ENCODE data around the gene EFNA5.

EFNA5 gene

DNA sequence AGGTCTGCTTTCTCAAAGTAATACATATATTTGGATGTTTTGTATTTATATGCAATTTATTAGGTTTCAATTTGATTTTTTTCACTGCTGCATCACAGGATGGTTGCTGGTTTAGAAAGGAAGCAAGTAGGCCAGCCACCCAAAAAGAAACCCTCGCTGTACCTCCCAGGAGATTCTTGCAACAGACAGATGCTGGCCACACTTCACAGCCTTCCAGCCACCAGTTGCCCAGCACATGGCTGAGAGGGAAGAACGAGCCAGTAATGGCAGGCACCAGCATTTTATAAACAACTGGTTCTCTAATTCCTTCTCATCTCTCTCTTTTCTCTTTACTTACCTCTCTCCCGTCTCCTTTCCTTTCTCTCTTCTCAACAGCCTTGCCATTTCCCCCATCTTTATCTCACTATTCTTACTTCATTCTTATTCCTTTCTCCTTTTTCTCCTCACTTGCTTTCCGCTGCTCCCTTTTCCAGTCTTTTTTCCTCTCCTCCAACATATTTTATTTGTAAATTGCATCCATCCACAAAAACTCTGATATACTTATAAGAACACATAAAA is 38.9 kb downstream of the EFNA5 start:
- Histone ChIP-seq H3K9ac (no peak overlapping the region), H4K20me1 (ENCODE audit: insufficient read depth) (no peaks in the 10 kb centered on the region), H3K36me3 (ENCODE audit: insufficient read depth) (no peaks in the 10 kb centered on the region), H3K4me3 (IDR thresholded peaks at IDR 0.05; ENCODE audit: insufficient read depth, low read depth, low read length) (no peak overlapping the region), H3K27ac (no peak overlapping the region), H3K79me2 (ENCODE audit: insufficient read depth, low read depth) (no peaks in the 10 kb centered on the region), H3K27me3 (ENCODE audit: insufficient read depth, low read depth) (no peaks in the 10 kb centered on the region), H2AFZ (ENCODE audit: low read depth) (no peak overlapping the region), H3K4me1 (ENCODE audit: low read depth, poor library complexity, severe bottlenecking) (no peaks in the 10 kb centered on the region), H3K4me2 (no peak overlapping the region)
- TF ChIP-seq, protein P1, sequence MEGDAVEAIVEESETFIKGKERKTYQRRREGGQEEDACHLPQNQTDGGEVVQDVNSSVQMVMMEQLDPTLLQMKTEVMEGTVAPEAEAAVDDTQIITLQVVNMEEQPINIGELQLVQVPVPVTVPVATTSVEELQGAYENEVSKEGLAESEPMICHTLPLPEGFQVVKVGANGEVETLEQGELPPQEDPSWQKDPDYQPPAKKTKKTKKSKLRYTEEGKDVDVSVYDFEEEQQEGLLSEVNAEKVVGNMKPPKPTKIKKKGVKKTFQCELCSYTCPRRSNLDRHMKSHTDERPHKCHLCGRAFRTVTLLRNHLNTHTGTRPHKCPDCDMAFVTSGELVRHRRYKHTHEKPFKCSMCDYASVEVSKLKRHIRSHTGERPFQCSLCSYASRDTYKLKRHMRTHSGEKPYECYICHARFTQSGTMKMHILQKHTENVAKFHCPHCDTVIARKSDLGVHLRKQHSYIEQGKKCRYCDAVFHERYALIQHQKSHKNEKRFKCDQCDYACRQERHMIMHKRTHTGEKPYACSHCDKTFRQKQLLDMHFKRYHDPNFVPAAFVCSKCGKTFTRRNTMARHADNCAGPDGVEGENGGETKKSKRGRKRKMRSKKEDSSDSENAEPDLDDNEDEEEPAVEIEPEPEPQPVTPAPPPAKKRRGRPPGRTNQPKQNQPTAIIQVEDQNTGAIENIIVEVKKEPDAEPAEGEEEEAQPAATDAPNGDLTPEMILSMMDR (conservative IDR thresholded peaks at IDR 0.05; ENCODE audit: low read depth, low read length) = no peak

GRCh38 chr5:107630184-107630583 is 40.6 kb downstream of the EFNA5 start:
- no peak overlapping the region for H3K4me3 ChIP-seq (IDR thresholded peaks at IDR 0.05; ENCODE audit: insufficient read depth, low read depth, low read length)
- no peak overlapping the region for H3K9ac ChIP-seq
- no peaks in the 10 kb centered on the region for H3K36me3 ChIP-seq (ENCODE audit: insufficient read depth)
- H2AFZ ChIP-seq (ENCODE audit: low read depth) = no peak overlapping the region
- no peaks in the 10 kb centered on the region for H3K27me3 ChIP-seq (ENCODE audit: insufficient read depth, low read depth)
- H3K4me1 ChIP-seq (ENCODE audit: low read depth, poor library complexity, severe bottlenecking) = no peaks in the 10 kb centered on the region
- TF ChIP-seq, protein P1 (conservative IDR thresholded peaks at IDR 0.05; ENCODE audit: low read depth, low read length) = no peak
- H3K4me2 ChIP-seq = no peak overlapping the region
- no peaks in the 10 kb centered on the region for H4K20me1 ChIP-seq (ENCODE audit: insufficient read depth)
- no peaks in the 10 kb centered on the region for H3K79me2 ChIP-seq (ENCODE audit: insufficient read depth, low read depth)
- no peak overlapping the region for H3K27ac ChIP-seq

- Histone ChIP-seq H2AFZ (ENCODE audit: low read depth) (no peak overlapping the region), H3K9ac (no peak overlapping the region), H4K20me1 (ENCODE audit: insufficient read depth) (no peaks in the 10 kb centered on the region), H3K27ac (no peak overlapping the region), H3K4me1 (ENCODE audit: low read depth, poor library complexity, severe bottlenecking) (no peaks in the 10 kb centered on the region), H3K36me3 (ENCODE audit: insufficient read depth) (no peaks in the 10 kb centered on the region), H3K4me2 (no peak overlapping the region), H3K4me3 (IDR thresholded peaks at IDR 0.05; ENCODE audit: insufficient read depth, low read depth, low read length) (no peak overlapping the region), H3K79me2 (ENCODE audit: insufficient read depth, low read depth) (no peaks in the 10 kb centered on the region), H3K27me3 (ENCODE audit: insufficient read depth, low read depth) (no peaks in the 10 kb centered on the region)
- TF ChIP-seq, protein P1 (conservative IDR thresholded peaks at IDR 0.05; ENCODE audit: low read depth, low read length) = no peak
Observed at GRCh38 chr5:107624235-107624634, 46.5 kb downstream of the EFNA5 start.

- H3K9ac ChIP-seq = no peak overlapping the region
- no peaks in the 10 kb centered on the region for H3K27me3 ChIP-seq (ENCODE audit: insufficient read depth, low read depth)
- H3K4me1 ChIP-seq (ENCODE audit: low read depth, poor library complexity, severe bottlenecking) = no peaks in the 10 kb centered on the region
- H3K4me3 ChIP-seq (IDR thresholded peaks at IDR 0.05; ENCODE audit: insufficient read depth, low read depth, low read length) = no peak overlapping the region
- TF ChIP-seq, protein P1 (conservative IDR thresholded peaks at IDR 0.05; ENCODE audit: low read depth, low read length) = no peak
- no peak overlapping the region for H3K27ac ChIP-seq
- no peak overlapping the region for H3K4me2 ChIP-seq
- no peaks in the 10 kb centered on the region for H4K20me1 ChIP-seq (ENCODE audit: insufficient read depth)
- no peak overlapping the region for H2AFZ ChIP-seq (ENCODE audit: low read depth)
- no peaks in the 10 kb centered on the region for H3K79me2 ChIP-seq (ENCODE audit: insufficient read depth, low read depth)
- H3K36me3 ChIP-seq (ENCODE audit: insufficient read depth) = no peaks in the 10 kb centered on the region
Observed at GRCh38 chr5:107621089-107621488, 49.6 kb downstream of the EFNA5 start.
